GM21367 (cell line): ENCODE measurements around the gene PHF12.
A peak's percentile ranks its signal among the peaks of the same experiment; 100 is the strongest.
"Not testable (repeated sequence)": the region's sequence is repeated elsewhere in the genome, so short reads cannot be mapped to it uniquely, and the experiment has no call there.

ENCODE experiments used
- ATAC-seq: cut with Tn5 transposase; IDR thresholded peaks from one replicate; pipeline ENCODE4 v1.9.1; 2021; ENCODE audit not compliant: unreplicated experiment

Gene PHF12

DNA sequence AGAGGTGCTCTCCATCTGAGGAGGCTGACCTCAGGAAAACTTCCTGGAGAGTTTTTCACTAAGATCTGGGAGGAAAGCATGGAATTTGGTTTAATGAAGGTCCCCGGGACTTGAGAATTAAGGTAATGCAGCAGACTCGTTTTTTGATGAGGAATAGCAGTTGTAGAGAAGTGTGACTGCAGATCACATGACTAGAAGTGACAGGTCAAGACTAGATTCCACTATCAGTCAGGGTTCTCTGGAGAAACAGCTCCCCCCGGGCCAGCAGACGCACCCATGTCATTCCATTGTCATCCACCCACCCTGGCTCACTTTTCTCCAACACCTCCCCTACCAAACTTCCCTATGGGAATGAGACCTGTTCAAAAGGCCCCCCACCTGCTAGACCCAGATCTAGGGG, 46.5 kb downstream of the PHF12 start:
- no peak for ATAC-seq

DNA sequence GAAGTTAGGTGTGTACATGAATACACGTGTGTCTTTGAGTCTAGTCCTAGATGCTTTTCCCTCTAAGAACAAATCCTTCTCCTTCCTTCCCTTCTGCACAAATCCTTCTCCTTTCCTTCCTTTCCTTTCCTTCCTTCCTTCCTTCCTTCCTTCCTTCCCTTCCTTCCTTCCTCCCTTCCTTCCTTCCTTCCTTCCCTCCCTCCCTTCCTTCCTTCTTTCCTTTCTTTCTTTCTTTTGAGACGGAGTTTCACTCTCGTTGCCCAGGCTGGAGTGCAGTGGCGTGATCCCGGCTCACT, 47.8 kb downstream of the PHF12 start:
- not testable (repeated sequence) for ATAC-seq

- peak; percentile 79 for ATAC-seq
Measured at GRCh38 chr17:28902819-28903545, 48.3 kb downstream of the PHF12 start, which contains the start of gene DHRS13. Gene DHRS13, minus strand, starts transcription at chr17:28903079. Its CDS starts 135 bp downstream, at chr17:28902944.

DNA sequence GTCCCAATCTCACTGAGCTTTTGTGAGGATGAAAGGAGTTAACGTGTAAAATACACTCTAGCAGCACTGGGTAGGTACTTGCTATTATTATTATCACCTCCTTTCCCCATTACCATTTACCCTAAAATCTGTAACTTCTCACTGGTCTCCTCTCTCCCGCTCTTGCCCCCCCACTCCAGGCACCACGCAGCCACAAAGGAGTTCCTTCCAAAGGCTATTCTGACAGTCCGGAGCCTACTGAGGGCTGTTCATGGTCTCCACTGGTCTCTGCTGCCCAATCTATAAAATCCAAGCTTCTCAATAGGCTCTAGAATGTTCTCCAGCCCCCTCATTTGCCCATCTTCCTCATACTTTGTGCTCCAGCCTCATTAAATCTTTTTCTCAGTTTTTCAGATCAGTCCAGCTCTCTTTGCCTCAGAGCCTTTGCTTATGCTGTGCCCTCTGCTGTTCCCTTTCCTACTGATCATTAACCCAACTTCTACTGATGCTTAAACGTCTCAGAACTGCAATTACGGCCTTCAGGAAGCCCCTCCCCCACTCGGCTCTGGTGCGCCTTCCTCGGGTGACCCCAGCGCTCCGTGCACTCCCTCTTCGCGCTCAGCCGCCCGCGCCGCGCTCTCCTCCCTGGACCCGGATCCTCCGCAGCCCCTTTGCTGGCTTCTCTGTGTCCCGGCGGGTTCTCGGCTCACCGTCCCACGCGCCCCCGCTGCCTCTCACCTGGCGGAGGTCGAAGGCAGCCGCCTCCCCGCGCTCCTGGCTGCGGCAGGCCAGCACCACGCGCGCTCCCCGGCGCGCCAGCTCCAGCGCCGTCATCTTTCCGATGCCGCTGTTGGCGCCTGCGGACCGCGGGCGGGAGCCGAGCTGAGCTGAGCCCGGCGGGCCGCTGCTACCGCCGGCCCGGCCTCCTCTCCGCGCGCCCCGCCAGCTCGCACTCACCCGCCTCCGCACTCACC, 49.2 kb downstream of the PHF12 start:
- peak; percentile 35 for ATAC-seq

DNA sequence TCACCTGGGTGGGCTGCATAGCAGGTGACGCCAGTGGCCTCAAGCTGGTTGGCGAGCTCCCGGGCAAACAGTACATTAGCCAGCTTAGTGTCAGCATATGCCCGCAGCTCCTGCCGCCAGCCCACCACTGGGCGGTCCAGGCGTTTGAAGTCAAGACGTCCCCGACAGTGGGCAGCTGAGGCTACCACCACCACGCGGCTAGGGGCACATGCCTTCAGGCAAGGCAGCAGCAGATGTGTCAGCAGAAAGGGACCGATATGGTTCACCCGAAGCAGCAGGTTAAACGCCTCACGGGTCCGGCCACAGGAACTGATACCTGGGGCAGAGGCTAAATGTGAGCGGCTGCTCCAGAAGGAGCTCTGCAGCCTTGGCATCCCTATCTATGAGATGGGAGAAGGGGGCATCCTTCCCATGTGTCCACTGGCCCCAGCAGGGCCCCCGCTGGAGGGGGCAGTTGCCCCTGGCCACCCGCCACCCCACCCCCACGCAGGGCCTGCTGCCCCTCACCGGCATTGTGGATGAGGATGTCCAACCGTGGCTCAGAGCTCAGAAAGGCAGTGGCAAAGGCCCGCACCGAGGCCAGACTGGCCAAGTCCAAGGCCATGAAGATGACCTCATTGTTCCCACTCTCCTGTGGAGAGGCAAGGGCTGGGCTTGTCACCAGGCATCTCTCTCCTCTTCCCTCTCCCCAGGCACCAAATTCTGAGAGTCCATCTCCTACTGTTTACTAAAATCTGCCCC, 50.2 kb downstream of the PHF12 start:
- no peak for ATAC-seq

- no peak for ATAC-seq
Measured at GRCh38 chr17:28899212-28899815, 52.0 kb downstream of the PHF12 start.

DNA sequence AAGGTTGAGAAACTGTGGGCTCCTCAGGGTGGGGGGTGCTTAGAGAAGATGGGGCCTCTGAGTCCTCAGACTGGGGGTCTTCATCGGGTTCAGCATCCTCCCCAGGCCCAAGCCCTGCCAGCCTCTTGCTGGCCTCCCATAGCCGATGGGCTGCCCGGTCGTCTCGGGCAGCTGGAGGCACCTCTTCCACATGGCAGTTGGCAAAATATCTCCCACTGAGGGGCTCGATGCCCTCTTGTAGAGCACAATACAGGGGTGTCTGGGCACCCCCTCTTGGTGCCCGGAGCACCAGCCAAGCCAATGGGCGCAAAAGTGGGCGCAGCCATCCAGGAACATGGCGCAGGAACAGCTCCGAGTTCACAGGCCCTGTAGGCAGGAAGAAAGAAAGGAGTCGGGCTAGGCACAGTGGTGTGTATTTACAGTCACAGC, 52.8 kb downstream of the PHF12 start:
- ATAC-seq: no peak

- ATAC-seq: no peak
Measured at GRCh38 chr17:28897769-28898526, 53.4 kb downstream of the PHF12 start.

DNA sequence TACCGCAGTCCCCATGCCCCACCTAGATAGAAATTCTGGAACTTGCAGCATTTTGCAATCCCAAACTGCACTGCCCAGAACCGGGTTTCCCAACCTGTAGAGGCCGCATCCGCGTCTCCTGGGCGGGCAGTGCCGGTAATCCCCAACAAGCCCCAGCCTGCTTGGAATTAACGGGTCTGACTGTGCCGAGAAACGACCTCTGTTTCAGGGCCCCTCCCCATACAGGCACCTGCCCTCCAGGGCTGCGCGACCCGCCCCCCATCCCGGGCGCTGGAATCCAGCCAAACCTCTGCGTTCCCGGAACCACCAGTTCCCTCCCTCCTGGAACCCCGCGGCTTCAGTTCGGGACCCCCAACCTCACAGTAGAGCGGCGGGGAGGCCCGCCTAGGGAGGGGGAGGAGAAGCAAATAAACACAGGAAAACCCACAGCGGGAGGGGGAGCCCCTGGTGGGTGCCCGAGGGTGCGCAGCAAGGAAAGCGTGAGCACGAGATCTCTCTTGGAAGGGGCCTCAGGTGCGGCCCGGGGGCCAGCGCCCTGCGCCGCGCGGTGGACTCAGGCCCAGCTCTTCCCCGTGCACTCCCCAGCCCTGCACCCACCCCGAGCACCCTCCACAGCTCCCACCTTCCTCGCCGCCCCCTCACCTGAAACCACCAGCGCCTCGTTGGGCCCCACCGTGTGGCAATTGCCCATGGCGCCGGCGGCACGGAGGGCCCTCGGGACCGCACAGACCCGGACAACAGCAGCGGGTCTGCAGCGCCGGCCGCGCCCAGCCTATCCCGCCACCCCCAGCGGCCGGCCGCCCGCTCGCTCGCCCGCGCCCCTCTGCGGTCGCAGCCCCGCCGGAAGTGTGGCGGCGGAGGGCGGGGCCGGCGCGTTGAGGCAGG, 54.2 kb downstream of the PHF12 start, which contains the start of gene FLOT2:
Gene FLOT2, minus strand, starts transcription at position 850 of the 885 bp plus-strand sequence. Its CDS starts 159 bp downstream, at position 691.
- no peak for ATAC-seq

DNA sequence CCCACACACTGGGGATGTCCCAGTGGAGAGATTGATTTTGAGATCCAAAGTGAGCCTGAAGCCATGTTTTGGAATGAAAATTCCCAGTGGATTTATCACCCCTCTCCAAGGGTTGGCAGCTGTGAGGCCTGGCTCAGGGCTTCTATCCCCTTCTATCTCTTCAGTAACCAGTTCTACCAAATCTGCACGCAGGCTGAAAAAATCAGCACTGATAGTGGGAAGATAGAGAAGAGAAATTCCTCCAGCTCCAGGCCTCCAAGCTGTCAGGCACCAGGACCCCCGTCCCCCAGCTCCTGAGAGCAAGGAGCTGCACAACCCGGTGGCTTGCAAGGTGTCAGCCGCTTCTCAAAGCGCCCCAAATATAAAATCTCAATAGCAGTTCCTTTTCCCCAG, 54.8 kb downstream of the PHF12 start:
- no peak for ATAC-seq

DNA sequence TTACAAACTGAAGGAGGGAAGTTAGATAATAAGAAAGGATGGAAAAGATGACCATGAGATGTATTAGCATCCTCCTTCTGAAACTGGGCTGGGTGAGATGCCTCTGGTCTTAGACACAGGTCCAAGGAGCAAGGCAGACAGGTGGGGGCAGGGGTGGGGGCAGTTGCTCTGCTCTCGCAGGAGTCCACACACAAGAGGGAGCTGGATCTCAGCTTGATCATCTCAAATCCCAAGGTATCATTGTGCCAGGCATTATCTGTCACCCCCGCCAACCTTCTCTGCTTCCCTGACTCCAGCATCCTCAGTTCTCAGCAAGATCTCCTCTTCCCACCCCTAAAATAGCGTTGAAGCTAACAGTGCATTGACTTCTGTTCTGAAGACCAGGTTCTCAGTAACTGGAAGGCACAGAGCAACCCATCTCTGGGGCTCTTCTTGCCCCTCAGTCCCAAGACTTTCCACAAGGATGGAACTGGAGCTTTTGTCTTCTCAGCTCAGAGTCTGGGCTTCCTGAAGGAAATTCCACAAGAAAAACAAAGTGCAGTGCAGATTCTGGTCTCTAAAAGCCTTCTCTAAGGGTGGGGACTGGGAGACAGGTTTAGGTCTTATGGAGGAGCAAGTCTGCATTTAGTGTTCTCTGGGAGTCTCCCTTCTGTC, 55.4 kb downstream of the PHF12 start:
- no peak for ATAC-seq

DNA sequence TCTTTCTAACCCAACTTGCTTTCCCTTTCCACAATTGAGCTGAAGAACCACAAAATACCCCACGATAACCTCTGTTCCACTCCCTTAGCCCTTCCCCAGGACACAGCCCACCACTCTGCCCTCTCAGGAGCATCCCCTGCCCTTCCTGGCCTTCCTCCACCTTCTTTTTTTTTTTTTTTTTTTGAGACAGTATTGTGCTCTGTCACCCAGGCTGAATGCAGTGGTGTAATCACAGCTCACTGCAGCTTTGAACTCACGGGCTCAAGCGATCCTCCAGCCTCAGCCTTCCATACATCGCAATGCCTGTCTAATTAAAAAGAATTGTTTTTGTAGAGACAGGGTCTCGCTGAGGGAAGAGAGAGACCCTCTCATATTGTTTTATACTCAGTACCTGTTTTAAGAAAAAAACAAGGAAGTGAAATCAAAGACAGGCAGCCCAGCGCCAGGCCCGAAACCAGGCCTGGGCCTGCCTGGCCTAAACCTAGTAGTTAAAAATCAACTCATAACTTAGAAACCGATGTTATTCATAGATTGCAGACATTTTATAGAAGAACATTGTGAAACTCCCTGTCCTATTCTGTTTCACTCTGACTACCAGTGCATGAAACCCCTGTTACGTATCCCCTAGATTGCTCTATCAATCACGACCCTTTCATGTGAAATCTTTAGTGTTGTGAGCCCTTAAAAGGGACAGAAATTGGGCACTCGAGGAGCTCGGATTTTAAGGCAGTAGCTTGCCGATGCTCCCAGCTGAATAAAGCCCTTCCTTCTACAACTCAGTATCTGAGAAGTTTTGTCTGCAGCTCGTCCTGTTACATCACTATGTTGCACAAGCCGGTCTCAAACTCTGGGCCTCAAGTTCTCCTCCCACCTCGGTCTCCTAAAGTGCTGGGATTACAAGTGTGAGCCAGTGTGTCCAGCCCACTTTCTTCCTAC, 57.8 kb downstream of the PHF12 start:
- ATAC-seq: not testable (repeated sequence)

GRCh38 chr17:28892024-28892423, 59.3 kb downstream of the PHF12 start:
- ATAC-seq: no peak

DNA sequence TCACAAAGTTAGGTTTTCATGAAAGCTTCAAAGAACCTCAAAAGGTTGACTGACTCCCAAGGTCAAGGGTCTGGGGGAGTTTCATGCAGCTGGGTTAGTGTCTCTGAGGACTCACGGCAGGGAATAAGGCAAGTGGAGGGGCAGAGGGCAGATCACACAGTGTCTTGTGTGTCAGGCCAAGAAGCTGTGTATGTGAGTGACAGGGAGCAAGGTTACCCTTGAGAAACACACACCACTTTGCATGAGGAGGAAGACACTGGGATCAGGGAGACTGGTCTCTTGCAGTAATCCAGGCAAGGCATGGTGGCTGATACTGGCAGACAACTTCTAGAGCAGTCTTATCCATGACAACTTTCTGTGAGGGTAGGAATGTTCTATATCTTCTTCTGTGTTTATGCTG, 60.1 kb downstream of the PHF12 start:
- ATAC-seq: no peak

- ATAC-seq: no peak
Measured at GRCh38 chr17:28889996-28890395, 61.3 kb downstream of the PHF12 start.

GRCh38 chr17:28888832-28889231, 62.5 kb downstream of the PHF12 start:
- ATAC-seq: no peak

DNA sequence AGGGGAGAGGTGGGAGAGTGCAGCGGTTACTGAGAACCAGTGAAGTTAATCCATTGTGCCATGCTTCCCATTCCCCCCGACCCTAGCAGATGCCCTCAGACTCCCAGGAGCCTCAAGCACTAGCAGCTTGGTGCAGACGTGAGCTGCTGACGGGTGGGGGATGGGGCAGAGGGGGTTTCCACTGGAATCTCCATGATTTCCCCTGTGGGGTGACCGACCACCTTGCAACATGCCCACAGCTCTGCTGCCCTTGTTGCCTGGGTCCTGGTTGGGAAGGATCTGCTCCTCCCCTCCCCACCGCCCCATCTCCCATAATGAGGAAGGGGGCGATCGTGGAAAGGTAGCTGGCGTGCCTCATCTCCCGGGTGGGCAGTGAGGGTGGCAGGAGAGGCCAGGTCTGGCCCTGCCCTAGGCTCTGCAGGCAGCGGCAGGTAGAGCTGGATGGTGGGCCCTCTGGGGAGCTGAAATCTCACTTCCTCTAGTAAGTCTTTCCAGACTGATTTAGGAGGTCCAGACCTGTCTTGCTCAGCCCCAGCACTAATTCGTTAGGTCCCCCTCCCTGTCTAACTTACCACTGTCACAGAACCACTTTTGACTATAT, 63.3 kb downstream of the PHF12 start:
- ATAC-seq: no peak
